Endothelial cell of umbilical vein (primary cell): ENCODE data around the gene NXT1. TPM values are rescaled to one million over a fixed set of nuclear protein-coding genes. Genes with fewer than 3 reads are reported as not detected.

Experiments
- BruUV-seq: library from RNA; stranded (reverse); fragments of 400-500 nt; replicated peaks from 2 replicates; lab custom pipeline; 2021; lab: Mats Ljungman, UMichigan
- CTCF ChIA-PET: fragments of 300-600, 350-600 bp; sonication (Branson Sonifier 250); formaldehyde crosslinking; loops from one replicate; lab custom pipeline; 2021; ENCODE audit warnings: antibody characterized with exemption, inconsistent platforms; lab: Charles Lee
- POLR2A ChIA-PET: fragments of 300-600, 350-600 bp; sonication (Branson Sonifier 250); formaldehyde crosslinking; loops from one replicate; lab custom pipeline; 2021; ENCODE audit warnings: antibody characterized with exemption, inconsistent platforms; lab: Charles Lee
- DNase-seq: peaks from one replicate; pipeline ENCODE4 v3.0.0-alpha.2; 2011; ENCODE audit warnings: low read depth, low spot score
- FAIRE-seq: peaks from 2 replicates; lab custom pipeline; 2011; peaks lifted over from hg19 to GRCh38; lab: Jason Lieb, UNC
- H2AFZ ChIP-seq: 2 replicates; pipeline ENCODE4 v1.6.0; 2012; ENCODE audit warnings: low read depth, low read length, control low read depth, inconsistent platforms
- H3K27ac ChIP-seq: 2 replicates; pipeline ENCODE4 v1.5.1; 2011; ENCODE audit warnings: low read depth, mild to moderate bottlenecking, control low read depth, low read length, moderate library complexity; ENCODE audit not compliant: insufficient read depth
- H3K27me3 ChIP-seq, 2 experiments: 2 replicates each; pipeline versions ENCODE4 v1.6.0 to v1.6.1; 2011; ENCODE audit warnings: low read length in 2 of 2, mixed read lengths in 1 of 2; ENCODE audit not compliant: control insufficient read depth in 2 of 2, insufficient read depth in 2 of 2
- H3K36me3 ChIP-seq, 2 experiments: 2 replicates in 1 of 2; 3 replicates in 1 of 2; pipeline ENCODE4 v1.5.1; 2011; ENCODE audit warnings: low read length in 2 of 2, mild to moderate bottlenecking in 1 of 2, moderate library complexity in 1 of 2; ENCODE audit not compliant: control insufficient read depth in 2 of 2, insufficient read depth in 2 of 2; ENCODE audit errors: extremely low read depth in 1 of 2
- H3K4me1 ChIP-seq: 3 replicates; pipeline ENCODE4 v1.5.1; 2011; ENCODE audit warnings: mild to moderate bottlenecking, low read length; ENCODE audit not compliant: control insufficient read depth, insufficient read depth; ENCODE audit errors: extremely low read depth
- H3K4me2 ChIP-seq: 2 replicates; pipeline ENCODE4 v1.6.1; 2011; ENCODE audit warnings: low read length, control low read depth, mixed read lengths; ENCODE audit not compliant: insufficient read depth
- H3K4me3 ChIP-seq, 3 experiments: fragments of 200-600 bp in 1 of 3; sonication (generic), shearing (Covaris generic) in 1 of 3; replicated peaks in 1 of 3; 2 replicates each; pipeline ENCODE4 v1.5.1; 2011 to 2016; ENCODE audit warnings: control low read depth in 3 of 3, low read length in 3 of 3, mild to moderate bottlenecking in 2 of 3, inconsistent platforms in 1 of 3, low read depth in 1 of 3, moderate library complexity in 1 of 3; ENCODE audit not compliant: insufficient read depth in 1 of 3
- H3K79me2 ChIP-seq: 2 replicates; pipeline ENCODE4 v1.6.0; 2012; ENCODE audit warnings: low read length, inconsistent platforms; ENCODE audit not compliant: control insufficient read depth, insufficient read depth
- H3K9ac ChIP-seq: replicated peaks from 2 replicates; pipeline ENCODE3; 2011; ENCODE audit warnings: low read length, control low read depth; ENCODE audit not compliant: insufficient read depth; ENCODE audit errors: extremely low read depth
- H3K9me1 ChIP-seq: replicated peaks from 3 replicates; pipeline ENCODE4 v1.6.0; 2011; ENCODE audit warnings: mild to moderate bottlenecking, low read length; ENCODE audit not compliant: control insufficient read depth, insufficient read depth; ENCODE audit errors: extremely low read depth
- H3K9me3 ChIP-seq: replicated peaks from 2 replicates; pipeline ENCODE4 v1.5.1; 2012; ENCODE audit warnings: low read length, inconsistent platforms; ENCODE audit not compliant: control insufficient read depth, insufficient read depth
- H4K20me1 ChIP-seq: replicated peaks from 2 replicates; pipeline ENCODE3; 2011; ENCODE audit warnings: mild to moderate bottlenecking, low read length; ENCODE audit not compliant: control insufficient read depth, insufficient read depth; ENCODE audit errors: extremely low read depth
- CTCF ChIP-seq, 2 donors: IDR thresholded peaks; 1 replicate in 1 of 2; 2 replicates in 1 of 2; pipeline ENCODE4 v1.5.1; 2011; ENCODE audit warnings: low read length in 2 of 2, mild to moderate bottlenecking in 2 of 2, moderate library complexity in 2 of 2, control low read depth in 1 of 2, inconsistent platforms in 1 of 2, low read depth in 1 of 2; ENCODE audit not compliant: insufficient read depth in 1 of 2; ENCODE audit errors: extremely low read depth in 1 of 2
- FOS ChIP-seq: IDR thresholded peaks from 2 replicates; pipeline ENCODE4 v1.6.1; 2011; ENCODE audit warnings: mild to moderate bottlenecking, low read length, moderate library complexity, borderline replicate concordance; ENCODE audit not compliant: insufficient read depth
- GATA2 ChIP-seq: IDR thresholded peaks from 2 replicates; pipeline ENCODE4 v1.7.0; 2011; ENCODE audit warnings: low read depth, mild to moderate bottlenecking, moderate library complexity, mixed read lengths, low read length; ENCODE audit not compliant: insufficient read length, insufficient read depth
- JUN ChIP-seq: IDR thresholded peaks from 2 replicates; pipeline ENCODE4 v1.6.1; 2011; ENCODE audit warnings: borderline replicate concordance, low read depth; ENCODE audit not compliant: insufficient read length, insufficient read depth
- MAX ChIP-seq: IDR thresholded peaks from 2 replicates; pipeline ENCODE4 v1.6.1; 2011; ENCODE audit not compliant: insufficient read depth, insufficient read length
- dilution Hi-C: fragments of 300-500 bp; cut with MboI; formaldehyde crosslinking; loops from one replicate; pipeline ENCODE4 v1.15.0; 2019; ENCODE audit warnings: low sequenced_read_pairs; ENCODE audit not compliant: extremely low pct_ligation_motif_present
- intact Hi-C: fragments of 100-400 bp; cut with micrococcal nuclease; formaldehyde crosslinking; loops from one replicate; pipeline ENCODE4 v1.10.0; 2022
- polyA plus RNA-seq, 4 experiments: library from polyadenylated mRNA; depleted of rRNA in 3 of 4; stranded (reverse) in 3 of 4; unstranded in 1 of 4; fragments of >200 nt; gene quantifications; 2 replicates each; pipeline versions ENCODE4 v1.2.1 to v1.2.3, GENCODE V29; 2011 to 2012; ENCODE audit warnings: missing spikeins in 1 of 4
- total RNA-seq: library from RNA; stranded (reverse); gene quantifications from 2 replicates; pipeline ENCODE4 v1.2.3, GENCODE V29; 2021

Gene NXT1
- total and polyA plus RNA-seq, 2 donors (not counting 3 experiments of a cell fraction or from before 2014, with no cell fraction given) = 27.1 to 39.2 TPM

GRCh38 chr20:23343590-23343989 is 7.0 kb upstream of the NXT1 start:
- DNase-seq = no peak
- no peaks in the 10 kb centered on the region for H3K79me2 ChIP-seq
- H3K4me3 ChIP-seq = no peak overlapping the region
- ChIA-PET POLR2A (no interaction called here), CTCF (interaction anchor here (8.8 kb wide), 1 partner anchor 293 kb away, joined by 152 read pairs; the partner anchor contains the start of gene THBD)
- no peaks in the 10 kb centered on the region for H3K36me3 ChIP-seq
- no peak for FAIRE-seq
- H3K9me3 ChIP-seq = no peaks in the 10 kb centered on the region
- H3K4me2 ChIP-seq = no peak overlapping the region
- no peaks in the 10 kb centered on the region for H3K4me1 ChIP-seq
- no peak overlapping the region for H3K9ac ChIP-seq
- dilution Hi-C loops (no loop called here), intact Hi-C loops (no loop called here)
- H3K9me1 ChIP-seq = no peaks in the 10 kb centered on the region
- H3K27me3 ChIP-seq = peaks cover 2 to 3% of the 10 kb centered on the region in 2 experiments
- H3K27ac ChIP-seq = no peak overlapping the region
- no peaks in the 10 kb centered on the region for H4K20me1 ChIP-seq
- no peak overlapping the region for H2AFZ ChIP-seq
- TF ChIP-seq FOS (no peak), MAX (no peak), JUN (no peak)
- no TSS peak for BruUV-seq

GRCh38 chr20:23344336-23344735 is 6.3 kb upstream of the NXT1 start:
- ChIA-PET POLR2A (interaction anchor here (0.6 kb wide), 1 partner anchor 302 kb away, joined by 3 read pairs; no protein-coding TSS in a partner anchor), CTCF (interaction anchor here (0.9 to 8.8 kb wide), 3 partner anchors 109 to 652 kb away, joined by 3 to 152 read pairs (median 4); partner anchors contain the start of gene THBD)
- no peak for FAIRE-seq
- Histone ChIP-seq H3K9me3 (no peaks in the 10 kb centered on the region), H4K20me1 (no peaks in the 10 kb centered on the region), H3K9ac (no peak overlapping the region), H3K4me2 (no peak overlapping the region), H3K27me3 (peaks cover 2 to 3% of the 10 kb centered on the region in 2 experiments), H3K79me2 (no peaks in the 10 kb centered on the region), H2AFZ (no peak overlapping the region), H3K9me1 (no peaks in the 10 kb centered on the region), H3K27ac (no peak overlapping the region), H3K4me3 (no peak overlapping the region), H3K4me1 (peaks cover 3% of the 10 kb centered on the region), H3K36me3 (no peaks in the 10 kb centered on the region)
- no TSS peak for BruUV-seq
- TF ChIP-seq CTCF (IDR thresholded peaks at IDR 0.05; ENCODE audit: extremely low read depth in 1 of 2, insufficient read depth in 1 of 2, low read depth in 1 of 2, low read length in 2 of 2) = no peak
- no peak for TF ChIP-seq GATA2
- TF ChIP-seq JUN = no peak
- DNase-seq = no peak
- dilution Hi-C loops = no loop called here
- intact Hi-C loops = no loop called here
